Effector memory CD4-positive, alpha-beta T cell (primary cell): ENCODE measurements around the gene SNRNP40.

Experiments used
- DNase-seq, 3 donors: peaks; one replicate each; pipeline ENCODE4 v3.0.0-alpha.2; 2020
- H3K27ac ChIP-seq: 2 replicates; pipeline ENCODE4 v1.7.0; 2013; ENCODE audit warnings: mild to moderate bottlenecking, low read length, moderate library complexity; ENCODE audit not compliant: insufficient read depth, poor library complexity, severe bottlenecking
- H3K27me3 ChIP-seq: replicated peaks from 2 replicates; pipeline ENCODE4 v1.7.0; 2013; ENCODE audit warnings: mild to moderate bottlenecking, low read length; ENCODE audit not compliant: insufficient read depth, control insufficient read depth, poor library complexity, severe bottlenecking
- H3K36me3 ChIP-seq: 2 replicates; pipeline ENCODE4 v1.7.0; 2013; ENCODE audit warnings: mild to moderate bottlenecking, low read length, moderate library complexity; ENCODE audit not compliant: control insufficient read depth, insufficient read depth
- H3K4me1 ChIP-seq: 2 replicates; pipeline ENCODE4 v1.7.0; 2013; ENCODE audit warnings: low read length, mild to moderate bottlenecking; ENCODE audit not compliant: control insufficient read depth, insufficient read depth, poor library complexity, severe bottlenecking
- H3K4me3 ChIP-seq: 2 replicates; pipeline ENCODE4 v1.7.0; 2013; ENCODE audit warnings: low read length, low read depth, mild to moderate bottlenecking; ENCODE audit not compliant: insufficient read depth, poor library complexity, severe bottlenecking
- H3K9me3 ChIP-seq: 2 replicates; pipeline ENCODE4 v1.7.0; 2013; ENCODE audit warnings: mild to moderate bottlenecking, low read length, moderate library complexity; ENCODE audit not compliant: control insufficient read depth
- total RNA-seq, 3 donors: gene quantifications; one replicate each; lab custom pipeline; 2026; lab: John Stamatoyannopoulos, UW

SNRNP40 gene
- 34.4 to 38.1 (median 34.9) reads per million in 3 donors for total RNA-seq

GRCh38 chr1:31296486-31297276, at the start of gene SNRNP40, which contains the start of gene ZCCHC17:
Gene SNRNP40, minus strand, starts transcription at chr1:31296788. Its CDS starts 37 bp downstream, at chr1:31296751.
Gene ZCCHC17, plus strand, starts transcription at chr1:31297032. Its CDS starts 13,067 bp downstream, at chr1:31310099.
- H3K36me3 ChIP-seq = peaks cover 20% of the 10 kb centered on the region
- DNase-seq = peak; percentile 90 to 94 (median 93)
- peak within 1 kb of the TSS; percentile 75 for H3K4me3 ChIP-seq
- H3K9me3 ChIP-seq = no peaks in the 10 kb centered on the region
- peaks cover 10% of the 10 kb centered on the region for H3K4me1 ChIP-seq
- H3K27ac ChIP-seq = peak within 1 kb of the TSS; percentile 82
- no peaks in the 10 kb centered on the region for H3K27me3 ChIP-seq

- no peak for DNase-seq
- H3K4me3 ChIP-seq = no peak overlapping the region
- no peaks in the 10 kb centered on the region for H3K4me1 ChIP-seq
- no peaks in the 10 kb centered on the region for H3K27me3 ChIP-seq
- H3K27ac ChIP-seq = no peak overlapping the region
- H3K9me3 ChIP-seq = no peaks in the 10 kb centered on the region
- H3K36me3 ChIP-seq = peaks cover 21% of the 10 kb centered on the region
Observed at GRCh38 chr1:31345635-31346034, 49.0 kb upstream of the SNRNP40 start.

- no peaks in the 10 kb centered on the region for H3K27me3 ChIP-seq
- no peaks in the 10 kb centered on the region for H3K9me3 ChIP-seq
- H3K4me3 ChIP-seq = no peak overlapping the region
- H3K36me3 ChIP-seq = peaks cover 26% of the 10 kb centered on the region
- no peak for DNase-seq
- no peaks in the 10 kb centered on the region for H3K4me1 ChIP-seq
- H3K27ac ChIP-seq = no peak overlapping the region
Observed at GRCh38 chr1:31344503-31344902, 47.9 kb upstream of the SNRNP40 start.

DNA sequence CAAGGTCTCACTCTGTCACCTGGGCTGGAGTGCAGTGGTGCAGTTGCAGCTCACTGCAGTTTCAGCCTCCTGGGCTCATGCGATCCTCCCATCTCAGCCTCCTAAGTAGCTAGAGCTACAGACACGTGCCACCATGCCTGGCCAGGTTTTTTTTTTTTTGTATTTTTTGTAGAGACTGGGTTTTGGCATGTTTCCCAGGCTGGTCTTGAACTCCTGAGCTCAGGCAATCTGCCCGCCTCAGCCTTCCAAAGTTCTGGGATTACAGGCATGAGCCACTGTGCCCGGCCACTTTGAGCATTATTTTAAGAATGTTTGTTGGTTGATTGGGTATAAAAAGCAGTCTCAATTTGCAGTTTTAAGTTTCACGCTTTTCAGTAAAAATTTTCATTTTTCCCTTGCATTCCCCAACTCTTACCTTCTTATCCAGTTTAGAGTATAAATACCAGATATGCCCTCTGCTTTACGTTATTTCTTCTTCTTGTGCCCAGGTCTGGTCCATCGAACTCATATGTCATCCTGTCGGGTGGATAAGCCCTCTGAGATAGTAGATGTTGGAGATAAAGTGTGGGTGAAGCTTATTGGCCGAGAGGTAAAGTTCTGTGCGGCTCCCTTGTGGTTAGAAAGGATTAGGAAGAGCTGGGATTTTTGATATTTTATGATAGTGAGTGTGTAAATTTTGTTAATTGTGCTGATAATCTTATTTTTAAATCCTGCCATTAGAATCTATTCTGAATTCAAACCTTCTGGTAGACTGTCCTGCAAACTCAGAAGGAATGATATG, 40.3 kb upstream of the SNRNP40 start:
- H3K4me1 ChIP-seq = no peaks in the 10 kb centered on the region
- no peak for DNase-seq
- H3K27ac ChIP-seq = no peak overlapping the region
- H3K27me3 ChIP-seq = no peaks in the 10 kb centered on the region
- no peak overlapping the region for H3K4me3 ChIP-seq
- H3K36me3 ChIP-seq = peaks cover 6% of the 10 kb centered on the region
- no peaks in the 10 kb centered on the region for H3K9me3 ChIP-seq

- Histone ChIP-seq H3K27me3 (no peaks in the 10 kb centered on the region), H3K4me1 (no peaks in the 10 kb centered on the region), H3K4me3 (no peak overlapping the region), H3K36me3 (peaks cover 5% of the 10 kb centered on the region), H3K9me3 (no peaks in the 10 kb centered on the region), H3K27ac (no peak overlapping the region)
- no peak for DNase-seq
Observed at GRCh38 chr1:31335007-31335406, 38.4 kb upstream of the SNRNP40 start.

- DNase-seq = no peak
- H3K4me1 ChIP-seq = no peaks in the 10 kb centered on the region
- no peaks in the 10 kb centered on the region for H3K27me3 ChIP-seq
- no peak overlapping the region for H3K27ac ChIP-seq
- H3K9me3 ChIP-seq = no peaks in the 10 kb centered on the region
- H3K36me3 ChIP-seq = peaks cover 9% of the 10 kb centered on the region
- no peak overlapping the region for H3K4me3 ChIP-seq
Observed at GRCh38 chr1:31327381-31327780, 30.8 kb upstream of the SNRNP40 start.

- H3K27me3 ChIP-seq = no peaks in the 10 kb centered on the region
- H3K27ac ChIP-seq = no peak overlapping the region
- no peak for DNase-seq
- no peaks in the 10 kb centered on the region for H3K9me3 ChIP-seq
- no peaks in the 10 kb centered on the region for H3K4me1 ChIP-seq
- peaks cover 9% of the 10 kb centered on the region for H3K36me3 ChIP-seq
- H3K4me3 ChIP-seq = no peak overlapping the region
Observed at GRCh38 chr1:31326461-31326860, 29.9 kb upstream of the SNRNP40 start.

DNA sequence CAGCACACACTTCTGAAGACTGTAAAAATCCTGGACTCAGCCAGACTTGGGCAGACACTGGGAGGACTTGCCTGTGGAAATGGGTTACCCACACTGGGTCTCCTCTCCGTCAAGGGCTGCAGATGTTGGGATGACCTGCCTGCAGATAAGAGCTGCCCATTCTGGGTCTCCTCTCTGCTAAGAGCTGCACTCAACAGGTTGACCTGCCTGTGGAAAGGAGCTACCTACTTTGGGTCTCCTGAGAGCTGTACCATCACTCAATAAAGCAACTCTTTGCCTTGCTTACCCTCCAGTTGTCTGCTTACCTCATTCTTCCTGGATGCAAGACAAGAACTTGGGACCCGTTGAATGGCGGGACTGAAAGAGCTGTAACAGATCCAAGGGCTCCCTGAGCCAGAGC, 28.4 kb upstream of the SNRNP40 start:
- H3K4me1 ChIP-seq = no peaks in the 10 kb centered on the region
- H3K27me3 ChIP-seq = no peaks in the 10 kb centered on the region
- peaks cover 9% of the 10 kb centered on the region for H3K36me3 ChIP-seq
- DNase-seq = no peak
- no peak overlapping the region for H3K4me3 ChIP-seq
- H3K27ac ChIP-seq = no peak overlapping the region
- H3K9me3 ChIP-seq = no peaks in the 10 kb centered on the region

DNA sequence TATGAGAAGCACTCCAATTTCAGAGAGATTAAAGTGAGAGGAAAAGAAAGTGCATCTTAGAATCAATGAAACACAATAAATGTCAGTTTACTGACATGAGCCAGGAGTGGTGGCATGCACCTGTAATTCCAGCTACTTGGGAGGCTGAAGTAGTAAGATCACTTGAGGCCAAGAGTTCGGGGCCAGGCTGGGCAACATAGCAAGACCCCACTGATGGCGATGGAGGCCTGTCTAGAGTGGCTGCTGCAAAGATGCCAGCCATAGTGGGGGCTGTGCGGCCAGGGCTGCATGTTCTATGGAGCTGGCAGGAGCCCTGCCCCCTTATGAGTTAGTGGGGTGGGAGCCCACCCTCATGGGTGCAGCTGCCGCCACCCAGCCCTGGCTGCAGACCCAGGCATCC, 27.5 kb upstream of the SNRNP40 start:
- Histone ChIP-seq H3K4me1 (no peaks in the 10 kb centered on the region), H3K27me3 (no peaks in the 10 kb centered on the region), H3K4me3 (no peak overlapping the region), H3K36me3 (peaks cover 11% of the 10 kb centered on the region), H3K27ac (no peak overlapping the region), H3K9me3 (no peaks in the 10 kb centered on the region)
- DNase-seq = no peak

DNA sequence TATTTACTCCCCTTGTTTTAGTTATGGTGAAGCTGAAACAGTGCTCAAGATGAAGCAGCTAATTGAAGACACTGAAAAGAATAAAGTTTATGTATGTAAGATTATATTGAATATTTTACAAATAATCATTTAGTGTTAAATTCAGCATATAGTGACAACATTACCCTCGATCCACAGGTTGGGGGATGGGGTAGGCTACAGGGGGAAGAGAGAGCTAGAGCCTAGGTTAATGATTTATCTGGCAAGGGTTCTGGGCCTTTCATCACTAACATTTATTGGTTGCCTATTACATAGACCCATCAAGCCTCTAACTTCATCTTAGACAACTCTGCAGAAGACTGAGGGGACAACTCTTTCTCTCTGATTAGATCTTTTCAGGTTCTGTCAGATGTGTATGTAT, 21.6 kb upstream of the SNRNP40 start:
- Histone ChIP-seq H3K27ac (no peak overlapping the region), H3K4me3 (no peak overlapping the region), H3K9me3 (no peaks in the 10 kb centered on the region), H3K4me1 (no peaks in the 10 kb centered on the region), H3K27me3 (no peaks in the 10 kb centered on the region), H3K36me3 (peaks cover 40% of the 10 kb centered on the region)
- DNase-seq = no peak
